A549 (cell line): ENCODE measurements around the gene KRT6B. TPM values are rescaled to one million over a fixed set of nuclear protein-coding genes. Genes with fewer than 3 reads are reported as not detected.

ENCODE experiments used
- ATAC-seq, 2 experiments: fragments of 200-7000 bp in 1 of 2; fragments of >200 bp in 1 of 2; cut with Nextera tagmentation in 1 of 2; cut with Tn5 transposase in 1 of 2; 3 replicates each; pipeline versions ENCODE4 v1.8.0 to v1.9.1; 2018 to 2020; ENCODE audit warnings: mild to moderate bottlenecking in 1 of 2, moderate library complexity in 1 of 2
- CTCF ChIA-PET: fragments of 300-600 bp; sonication (Branson Sonifier 250); formaldehyde crosslinking; extraction: SDS; loops from one replicate; lab custom pipeline; 2021; ENCODE audit warnings: antibody characterized with exemption, inconsistent platforms; lab: Yijun Ruan, JAX
- POLR2A ChIA-PET: fragments of 350-600 bp; formaldehyde crosslinking; extraction: SDS; loops from one replicate; lab custom pipeline; 2021; ENCODE audit warnings: antibody characterized with exemption, inconsistent platforms; lab: Yijun Ruan, JAX
- DNase-seq, 2 experiments: peaks; one replicate each; pipeline versions ENCODE4 v3.0.0 to v3.0.0-alpha.2; 2011 to 2016; ENCODE audit warnings: low read depth in 1 of 2, low spot score in 1 of 2
- FAIRE-seq: peaks from 2 replicates; lab custom pipeline; 2011; peaks lifted over from hg19 to GRCh38; lab: Jason Lieb, UNC
- H3K27ac ChIP-seq, 2 experiments: fragments of >200 bp; sonication (Bioruptor Twin); formaldehyde crosslinking; 3 replicates each; pipeline ENCODE4 v1.5.1; 2016 to 2017
- H3K4me1 ChIP-seq: fragments of >200 bp; sonication (Bioruptor Twin); formaldehyde crosslinking; 3 replicates; pipeline ENCODE4 v1.6.1; 2016
- H3K4me2 ChIP-seq: fragments of >200 bp; sonication (Bioruptor Twin); formaldehyde crosslinking; 3 replicates; pipeline ENCODE4 v1.6.1; 2016
- H3K4me3 ChIP-seq: fragments of >200 bp; sonication (Bioruptor Twin); formaldehyde crosslinking; 3 replicates; pipeline ENCODE4 v1.5.1; 2016
- H3K9me3 ChIP-seq: fragments of >200 bp; sonication (Bioruptor Twin); formaldehyde crosslinking; 3 replicates; pipeline ENCODE4 v1.6.1; 2016
- CEBPB ChIP-seq, 2 experiments: fragments of >200 bp in 1 of 2; sonication (Bioruptor Twin) in 1 of 2; formaldehyde crosslinking in 1 of 2; IDR thresholded peaks; 2 replicates each; pipeline ENCODE4 v1.6.1; 2012 to 2016
- CHD2 ChIP-seq: fragments of 150-350 bp; IDR thresholded peaks from 2 replicates; pipeline ENCODE4 v1.6.1; 2014; ENCODE audit warnings: low read length; ENCODE audit not compliant: partially characterized antibody
- EP300 ChIP-seq, 2 experiments: fragments of >200 bp; sonication (Bioruptor Twin); formaldehyde crosslinking; IDR thresholded peaks; 2 replicates in 1 of 2; 3 replicates in 1 of 2; pipeline ENCODE4 v1.6.1; 2016 to 2017
- FOSB ChIP-seq: fragments of 250-450 bp; sonication (Bioruptor Pico); IDR thresholded peaks from 2 replicates; pipeline ENCODE4 v1.5.0; 2020; ENCODE audit warnings: mild to moderate bottlenecking, moderate library complexity
- FOSL2 ChIP-seq, 2 experiments: fragments of 450-650 bp in 1 of 2; fragments of >200 bp in 1 of 2; sonication (Bioruptor Twin) in 1 of 2; formaldehyde crosslinking; IDR thresholded peaks; 2 replicates each; pipeline versions ENCODE4 v1.5.0 to v1.6.1; 2016 to 2020; ENCODE audit warnings: mild to moderate bottlenecking in 1 of 2, moderate library complexity in 1 of 2
- FOXS1 ChIP-seq: fragments of 250-450 bp; sonication (Bioruptor Pico); IDR thresholded peaks from 2 replicates; pipeline ENCODE4 v1.5.0; 2020; ENCODE audit warnings: mild to moderate bottlenecking, moderate library complexity
- GATA3 ChIP-seq: IDR thresholded peaks from 2 replicates; pipeline ENCODE4 v1.6.1; 2012; ENCODE audit warnings: borderline replicate concordance
- HOXA7 ChIP-seq: fragments of 250-450 bp; sonication (Bioruptor Pico); IDR thresholded peaks from 2 replicates; pipeline ENCODE4 v1.5.0; 2020; ENCODE audit warnings: mild to moderate bottlenecking, moderate library complexity
- HOXB13 ChIP-seq: fragments of 250-450 bp; sonication (Bioruptor Pico); IDR thresholded peaks from 2 replicates; pipeline ENCODE4 v1.5.0; 2020; ENCODE audit warnings: low read depth, mild to moderate bottlenecking, moderate library complexity
- HOXB5 ChIP-seq: fragments of 250-450 bp; sonication (Bioruptor Pico); IDR thresholded peaks from 2 replicates; pipeline ENCODE4 v1.5.0; 2020; ENCODE audit warnings: mild to moderate bottlenecking, moderate library complexity
- JUN ChIP-seq, 2 experiments: fragments of >200 bp; sonication (Bioruptor Twin); formaldehyde crosslinking; IDR thresholded peaks; 2 replicates in 1 of 2; 3 replicates in 1 of 2; pipeline ENCODE4 v1.6.1; 2016 to 2017
- JUNB ChIP-seq: fragments of >200 bp; sonication (Bioruptor Twin); formaldehyde crosslinking; IDR thresholded peaks from 2 replicates; pipeline ENCODE4 v1.6.1; 2016
- MAFK ChIP-seq: fragments of 450-650 bp; IDR thresholded peaks from 2 replicates; pipeline ENCODE4 v1.6.1; 2014; ENCODE audit not compliant: partially characterized antibody
- MYC ChIP-seq: IDR thresholded peaks from 2 replicates; pipeline ENCODE4 v1.6.1; 2012; ENCODE audit warnings: mild to moderate bottlenecking, inconsistent platforms, low read length, improper control_type of control experiment, borderline replicate concordance
- POLR2AphosphoS2 ChIP-seq: conservative IDR thresholded peaks from 2 replicates; pipeline ENCODE4 v1.6.1; 2012; ENCODE audit warnings: low read length, improper control_type of control experiment, inconsistent platforms
- RAD21 ChIP-seq, 2 experiments: fragments of >200 bp in 1 of 2; sonication (Bioruptor Twin) in 1 of 2; formaldehyde crosslinking in 1 of 2; IDR thresholded peaks in 1 of 2; conservative IDR thresholded peaks in 1 of 2; 2 replicates in 1 of 2; 3 replicates in 1 of 2; pipeline ENCODE4 v1.6.1; 2012 to 2018; ENCODE audit warnings: inconsistent platforms in 1 of 2
- RARB ChIP-seq: fragments of 250-450 bp; sonication (Bioruptor Pico); IDR thresholded peaks from 2 replicates; pipeline ENCODE4 v1.8.0; 2021; ENCODE audit warnings: mild to moderate bottlenecking, moderate library complexity
- SMC3 ChIP-seq: fragments of >200 bp; sonication (Bioruptor Twin); formaldehyde crosslinking; IDR thresholded peaks from 3 replicates; pipeline ENCODE4 v1.6.1; 2018; ENCODE audit warnings: inconsistent platforms
- TP53 ChIP-seq: fragments of 250-450 bp; sonication (Bioruptor Pico); IDR thresholded peaks from 2 replicates; pipeline ENCODE4 v1.5.0; 2021; ENCODE audit warnings: mild to moderate bottlenecking, moderate library complexity
- ZC3H11A ChIP-seq: fragments of 450-650 bp; IDR thresholded peaks from 2 replicates; pipeline ENCODE4 v1.6.1; 2014; ENCODE audit warnings: antibody characterized with exemption, mild to moderate bottlenecking
- ZFP36 ChIP-seq: fragments of 450-650 bp; IDR thresholded peaks from 2 replicates; pipeline ENCODE4 v1.6.1; 2014; ENCODE audit warnings: borderline replicate concordance; ENCODE audit not compliant: partially characterized antibody
- ZNF302 ChIP-seq: fragments of 250-450 bp; sonication (Bioruptor Pico); IDR thresholded peaks from 2 replicates; pipeline ENCODE4 v1.9.0; 2021; ENCODE audit warnings: inconsistent platforms, mild to moderate bottlenecking, moderate library complexity
- ZSCAN20 ChIP-seq: fragments of 250-450 bp; sonication (Bioruptor Pico); IDR thresholded peaks from 2 replicates; pipeline ENCODE4 v1.8.0; 2022; ENCODE audit warnings: mild to moderate bottlenecking, moderate library complexity
- WGBS: methylation state at CpG from one replicate; pipeline ENCODE4 v1.1.6; 2017; ENCODE audit errors: missing lambda C conversion rate; 5-methylcytosine and 5-hydroxymethylcytosine counted together
- polyA plus RNA-seq, 4 experiments: library from polyadenylated mRNA; depleted of rRNA in 3 of 4; stranded (reverse); fragments of >200 nt; fragmentation: RNase III in 1 of 4; extraction: RNeasy Plus Mini Kit Qiagen cat#74134 plus additional on column Dnase treatment in 1 of 4; gene quantifications; 2 replicates in 3 of 4; 3 replicates in 1 of 4; pipeline ENCODE4 v1.2.3, GENCODE V29; 2011 to 2017
- TF ChIP-seq, protein P1 (sequence below): fragments of 200-600 bp; sonication (generic); IDR thresholded peaks from 2 replicates; pipeline ENCODE4 v1.6.1; 2016; ENCODE audit warnings: antibody characterized with exemption, mild to moderate bottlenecking, moderate library complexity
- TF ChIP-seq, protein P2 (sequence below): fragments of >200 bp; sonication (Bioruptor Twin); formaldehyde crosslinking; IDR thresholded peaks from 2 replicates; pipeline ENCODE4 v1.6.1; 2016
- TF ChIP-seq, protein P3 (sequence below): fragments of 150-350 bp; IDR thresholded peaks from 2 replicates; pipeline ENCODE4 v1.6.1; 2014; ENCODE audit warnings: low read depth, mild to moderate bottlenecking, low read length
- TF ChIP-seq, protein P4 (sequence below): fragments of >200 bp; sonication (Bioruptor Twin); formaldehyde crosslinking; IDR thresholded peaks from 3 replicates; pipeline ENCODE4 v1.5.1; 2016
- TF ChIP-seq, protein P5 (sequence below): IDR thresholded peaks from 2 replicates; pipeline ENCODE4 v1.6.1; 2012
- TF ChIP-seq, protein P6 (sequence below): IDR thresholded peaks from 2 replicates; pipeline ENCODE4 v1.6.1; 2012
- TF ChIP-seq, protein P7 (sequence below): fragments of 250-450 bp; sonication (Bioruptor Pico); IDR thresholded peaks from 2 replicates; pipeline ENCODE4 v1.5.0; 2020; ENCODE audit warnings: low read depth, mild to moderate bottlenecking, moderate library complexity

The KRT6B gene
- polyA plus RNA-seq, 2 of the 4 experiments (the other 2 are of a cell fraction), result not detected

DNA sequence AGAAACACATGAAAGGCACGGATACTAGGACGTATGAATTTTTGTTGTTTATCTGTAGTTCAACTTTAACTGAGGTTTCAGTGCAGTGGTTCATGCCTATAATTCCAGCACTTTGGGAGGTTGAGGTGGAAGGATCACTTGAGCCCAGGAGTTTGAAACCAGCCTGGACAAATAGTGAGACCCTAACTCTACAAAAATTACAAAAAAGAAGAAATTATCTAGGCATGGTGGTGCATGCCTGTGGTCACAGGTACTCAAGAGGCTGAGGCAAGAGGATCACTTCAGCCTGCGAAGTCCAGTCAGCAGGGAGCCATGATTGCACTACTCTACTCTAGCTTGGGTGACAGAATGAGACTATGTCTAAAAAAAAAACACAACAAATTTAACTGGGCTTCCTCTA is 8.0 kb downstream of the KRT6B start (continued):
- TF ChIP-seq, protein P1, sequence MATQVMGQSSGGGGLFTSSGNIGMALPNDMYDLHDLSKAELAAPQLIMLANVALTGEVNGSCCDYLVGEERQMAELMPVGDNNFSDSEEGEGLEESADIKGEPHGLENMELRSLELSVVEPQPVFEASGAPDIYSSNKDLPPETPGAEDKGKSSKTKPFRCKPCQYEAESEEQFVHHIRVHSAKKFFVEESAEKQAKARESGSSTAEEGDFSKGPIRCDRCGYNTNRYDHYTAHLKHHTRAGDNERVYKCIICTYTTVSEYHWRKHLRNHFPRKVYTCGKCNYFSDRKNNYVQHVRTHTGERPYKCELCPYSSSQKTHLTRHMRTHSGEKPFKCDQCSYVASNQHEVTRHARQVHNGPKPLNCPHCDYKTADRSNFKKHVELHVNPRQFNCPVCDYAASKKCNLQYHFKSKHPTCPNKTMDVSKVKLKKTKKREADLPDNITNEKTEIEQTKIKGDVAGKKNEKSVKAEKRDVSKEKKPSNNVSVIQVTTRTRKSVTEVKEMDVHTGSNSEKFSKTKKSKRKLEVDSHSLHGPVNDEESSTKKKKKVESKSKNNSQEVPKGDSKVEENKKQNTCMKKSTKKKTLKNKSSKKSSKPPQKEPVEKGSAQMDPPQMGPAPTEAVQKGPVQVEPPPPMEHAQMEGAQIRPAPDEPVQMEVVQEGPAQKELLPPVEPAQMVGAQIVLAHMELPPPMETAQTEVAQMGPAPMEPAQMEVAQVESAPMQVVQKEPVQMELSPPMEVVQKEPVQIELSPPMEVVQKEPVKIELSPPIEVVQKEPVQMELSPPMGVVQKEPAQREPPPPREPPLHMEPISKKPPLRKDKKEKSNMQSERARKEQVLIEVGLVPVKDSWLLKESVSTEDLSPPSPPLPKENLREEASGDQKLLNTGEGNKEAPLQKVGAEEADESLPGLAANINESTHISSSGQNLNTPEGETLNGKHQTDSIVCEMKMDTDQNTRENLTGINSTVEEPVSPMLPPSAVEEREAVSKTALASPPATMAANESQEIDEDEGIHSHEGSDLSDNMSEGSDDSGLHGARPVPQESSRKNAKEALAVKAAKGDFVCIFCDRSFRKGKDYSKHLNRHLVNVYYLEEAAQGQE, result no peak
- TF ChIP-seq ZFP36 (no peak), RARB (CRISPR knock-in tag) (no peak)
- TF ChIP-seq, all 56 proteins: peak for 0

DNA sequence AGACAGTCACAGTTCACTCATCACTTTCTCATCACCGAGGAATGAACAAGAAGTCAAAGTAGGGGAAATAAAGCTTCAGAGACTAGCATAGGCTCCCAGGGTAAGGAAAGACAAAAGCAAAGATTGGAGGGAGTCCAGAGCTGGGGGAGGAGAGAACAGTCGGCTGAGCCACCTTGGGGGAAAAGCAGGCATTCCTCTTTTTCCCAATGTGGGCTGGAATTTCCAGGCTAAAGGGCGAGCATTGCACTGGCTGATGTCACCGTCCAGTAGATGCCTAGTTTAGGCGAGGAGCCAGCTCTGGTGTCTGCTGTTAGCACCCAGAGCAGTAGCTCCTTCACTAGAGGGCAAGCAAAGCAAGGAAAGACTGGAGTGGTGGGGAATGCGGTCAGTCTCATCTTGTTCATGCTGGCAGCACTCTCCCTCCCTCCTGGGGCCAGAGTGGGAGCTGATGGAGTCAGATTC is 9.3 kb downstream of the KRT6B start:
- H3K9me3 ChIP-seq, result no peaks in the 10 kb centered on the region
- ATAC-seq, result peak; percentile 87 to 89
- peak overlapping the region; percentile 56 to 79 for H3K27ac ChIP-seq
- H3K4me2 ChIP-seq, result peak overlapping the region; percentile 57
- TF ChIP-seq, protein P2, sequence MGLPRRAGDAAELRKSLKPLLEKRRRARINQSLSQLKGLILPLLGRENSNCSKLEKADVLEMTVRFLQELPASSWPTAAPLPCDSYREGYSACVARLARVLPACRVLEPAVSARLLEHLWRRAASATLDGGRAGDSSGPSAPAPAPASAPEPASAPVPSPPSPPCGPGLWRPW, result no peak
- TF ChIP-seq MYC, result no peak
- TF ChIP-seq RAD21 (conservative IDR thresholded peaks at IDR 0.05 in 1 of 2, IDR thresholded peaks at IDR 0.05 in 1 of 2), result peak; percentile 64 to 69
- TF ChIP-seq ZSCAN20 (CRISPR knock-in tag), result no peak
- TF ChIP-seq ZFP36, result no peak
- no peak for TF ChIP-seq FOXS1 (CRISPR knock-in tag)
- no peak for TF ChIP-seq FOSB
- TF ChIP-seq JUNB, result peak; percentile 58; the same call in 1 of the 2 replicates
- TF ChIP-seq MAFK, result no peak
- no peak for TF ChIP-seq HOXB13
- TF ChIP-seq GATA3, result peak; percentile 45; the same call in 1 of the 2 replicates
- no peak for TF ChIP-seq HOXB5 (CRISPR knock-in tag)
- TF ChIP-seq, protein P3, sequence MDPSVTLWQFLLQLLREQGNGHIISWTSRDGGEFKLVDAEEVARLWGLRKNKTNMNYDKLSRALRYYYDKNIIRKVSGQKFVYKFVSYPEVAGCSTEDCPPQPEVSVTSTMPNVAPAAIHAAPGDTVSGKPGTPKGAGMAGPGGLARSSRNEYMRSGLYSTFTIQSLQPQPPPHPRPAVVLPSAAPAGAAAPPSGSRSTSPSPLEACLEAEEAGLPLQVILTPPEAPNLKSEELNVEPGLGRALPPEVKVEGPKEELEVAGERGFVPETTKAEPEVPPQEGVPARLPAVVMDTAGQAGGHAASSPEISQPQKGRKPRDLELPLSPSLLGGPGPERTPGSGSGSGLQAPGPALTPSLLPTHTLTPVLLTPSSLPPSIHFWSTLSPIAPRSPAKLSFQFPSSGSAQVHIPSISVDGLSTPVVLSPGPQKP, result no peak
- TF ChIP-seq, protein P4, sequence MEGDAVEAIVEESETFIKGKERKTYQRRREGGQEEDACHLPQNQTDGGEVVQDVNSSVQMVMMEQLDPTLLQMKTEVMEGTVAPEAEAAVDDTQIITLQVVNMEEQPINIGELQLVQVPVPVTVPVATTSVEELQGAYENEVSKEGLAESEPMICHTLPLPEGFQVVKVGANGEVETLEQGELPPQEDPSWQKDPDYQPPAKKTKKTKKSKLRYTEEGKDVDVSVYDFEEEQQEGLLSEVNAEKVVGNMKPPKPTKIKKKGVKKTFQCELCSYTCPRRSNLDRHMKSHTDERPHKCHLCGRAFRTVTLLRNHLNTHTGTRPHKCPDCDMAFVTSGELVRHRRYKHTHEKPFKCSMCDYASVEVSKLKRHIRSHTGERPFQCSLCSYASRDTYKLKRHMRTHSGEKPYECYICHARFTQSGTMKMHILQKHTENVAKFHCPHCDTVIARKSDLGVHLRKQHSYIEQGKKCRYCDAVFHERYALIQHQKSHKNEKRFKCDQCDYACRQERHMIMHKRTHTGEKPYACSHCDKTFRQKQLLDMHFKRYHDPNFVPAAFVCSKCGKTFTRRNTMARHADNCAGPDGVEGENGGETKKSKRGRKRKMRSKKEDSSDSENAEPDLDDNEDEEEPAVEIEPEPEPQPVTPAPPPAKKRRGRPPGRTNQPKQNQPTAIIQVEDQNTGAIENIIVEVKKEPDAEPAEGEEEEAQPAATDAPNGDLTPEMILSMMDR, result peak; percentile 35; the same call in 2 of the 3 replicates
- no peak for TF ChIP-seq ZNF302 (CRISPR knock-in tag)
- TF ChIP-seq, protein P5, sequence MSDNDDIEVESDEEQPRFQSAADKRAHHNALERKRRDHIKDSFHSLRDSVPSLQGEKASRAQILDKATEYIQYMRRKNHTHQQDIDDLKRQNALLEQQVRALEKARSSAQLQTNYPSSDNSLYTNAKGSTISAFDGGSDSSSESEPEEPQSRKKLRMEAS, result peak; percentile 55
- peak in 1 of 2 experiments; percentile 53; a peak in 1 of 5 replicates for TF ChIP-seq EP300 (IDR thresholded peaks at IDR 0.05)
- peak in 1 of 2 experiments; percentile 55; a peak in 2 of 5 replicates for TF ChIP-seq JUN (IDR thresholded peaks at IDR 0.05)
- peak; percentile 57 for TF ChIP-seq SMC3
- 0 out of 4 replicates have a peak, but pooled peaks of 1 of the 2 experiments have one; percentile 31 for TF ChIP-seq CEBPB (IDR thresholded peaks at IDR 0.05)
- TF ChIP-seq TP53 (CRISPR knock-in tag), result no peak
- TF ChIP-seq FOSL2 (IDR thresholded peaks at IDR 0.05), result no peak
- TF ChIP-seq FOSL2 (CRISPR knock-in tag; IDR thresholded peaks at IDR 0.05), result peak; percentile 56
- TF ChIP-seq, protein P6, sequence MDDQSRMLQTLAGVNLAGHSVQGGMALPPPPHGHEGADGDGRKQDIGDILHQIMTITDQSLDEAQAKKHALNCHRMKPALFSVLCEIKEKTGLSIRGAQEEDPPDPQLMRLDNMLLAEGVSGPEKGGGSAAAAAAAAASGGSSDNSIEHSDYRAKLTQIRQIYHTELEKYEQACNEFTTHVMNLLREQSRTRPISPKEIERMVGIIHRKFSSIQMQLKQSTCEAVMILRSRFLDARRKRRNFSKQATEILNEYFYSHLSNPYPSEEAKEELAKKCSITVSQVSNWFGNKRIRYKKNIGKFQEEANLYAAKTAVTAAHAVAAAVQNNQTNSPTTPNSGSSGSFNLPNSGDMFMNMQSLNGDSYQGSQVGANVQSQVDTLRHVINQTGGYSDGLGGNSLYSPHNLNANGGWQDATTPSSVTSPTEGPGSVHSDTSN, result no peak
- TF ChIP-seq CHD2, result no peak
- no peak for TF ChIP-seq POLR2AphosphoS2
- TF ChIP-seq RARB (CRISPR knock-in tag), result no peak
- TF ChIP-seq ZC3H11A, result no peak
- TF ChIP-seq HOXA7 (CRISPR knock-in tag), result no peak
- TF ChIP-seq, protein P7, sequence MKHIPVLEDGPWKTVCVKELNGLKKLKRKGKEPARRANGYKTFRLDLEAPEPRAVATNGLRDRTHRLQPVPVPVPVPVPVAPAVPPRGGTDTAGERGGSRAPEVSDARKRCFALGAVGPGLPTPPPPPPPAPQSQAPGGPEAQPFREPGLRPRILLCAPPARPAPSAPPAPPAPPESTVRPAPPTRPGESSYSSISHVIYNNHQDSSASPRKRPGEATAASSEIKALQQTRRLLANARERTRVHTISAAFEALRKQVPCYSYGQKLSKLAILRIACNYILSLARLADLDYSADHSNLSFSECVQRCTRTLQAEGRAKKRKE (CRISPR knock-in tag), result no peak
- WGBS, result 7% methylated on average over 6 of the region's 6 CpGs
- ChIA-PET CTCF (interaction anchor here (0.6 to 2.6 kb wide), 17 partner anchors 11 to 436 kb away, joined by 3 to 12 read pairs (median 4); no protein-coding TSS in a partner anchor), POLR2A (no interaction called here)
- H3K4me3 ChIP-seq, result no peak overlapping the region
- H3K4me1 ChIP-seq, result peaks cover 28% of the 10 kb centered on the region
- FAIRE-seq, result peak; percentile 13
- peak; percentile 51 to 77 for DNase-seq
